GM20431 (cell line): Measurements from ENCODE around the gene GOLGA8S.
"Not testable (repeated sequence)": the region's sequence is repeated elsewhere in the genome, so short reads cannot be mapped to it uniquely, and the experiment has no call there.

Experiments
- in situ Hi-C: fragments of 300-500 bp; cut with MseI, MboI; formaldehyde crosslinking; loops from one replicate; pipeline ENCODE4 v1.15.0; 2020; ENCODE audit warnings: low sequenced_read_pairs; ENCODE audit not compliant: unreplicated experiment

The GOLGA8S gene

GRCh38 chr15:23354448-23354847 is at the start of gene GOLGA8S:
Gene GOLGA8S (plus strand): TSS chr15:23354748. CDS start chr15:23354810, 62 bp downstream.
- in situ Hi-C loops = not testable (repeated sequence)

- in situ Hi-C loops = not testable (repeated sequence)
Observed at GRCh38 chr15:23304805-23305204, 49.7 kb upstream of the GOLGA8S start.

GRCh38 chr15:23305921-23306320 is 48.6 kb upstream of the GOLGA8S start:
- in situ Hi-C loops = not testable (repeated sequence)

- in situ Hi-C loops = not testable (repeated sequence)
Observed at GRCh38 chr15:23311233-23311632, 43.3 kb upstream of the GOLGA8S start.

- in situ Hi-C loops = not testable (repeated sequence)
Observed at GRCh38 chr15:23334096-23334495, 20.5 kb upstream of the GOLGA8S start, which contains the start of gene GOLGA6L26. Gene GOLGA6L26 (minus strand): TSS chr15:23334196. CDS start chr15:23334135, 61 bp downstream.

DNA sequence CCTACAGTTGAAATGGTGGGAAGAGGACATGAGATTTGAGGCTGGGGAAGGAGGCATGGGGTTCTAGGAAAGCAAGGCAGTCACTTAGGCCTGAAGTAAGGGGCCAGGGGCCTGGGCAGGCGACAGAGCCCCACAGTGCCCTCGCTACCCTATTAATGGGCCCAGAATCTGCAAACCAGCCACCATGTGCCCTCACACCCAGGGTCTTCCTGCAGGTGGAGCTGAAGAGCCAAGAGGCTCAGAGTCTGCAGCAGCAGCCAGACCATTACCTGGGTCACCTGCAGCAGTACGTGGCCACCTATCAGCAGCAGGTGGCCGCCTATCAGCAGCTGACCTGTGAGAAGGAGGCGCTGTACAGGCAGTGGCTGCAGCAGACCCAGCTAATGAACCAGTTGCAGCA is 8.1 kb downstream of the GOLGA8S start:
- in situ Hi-C loops = not testable (repeated sequence)

DNA sequence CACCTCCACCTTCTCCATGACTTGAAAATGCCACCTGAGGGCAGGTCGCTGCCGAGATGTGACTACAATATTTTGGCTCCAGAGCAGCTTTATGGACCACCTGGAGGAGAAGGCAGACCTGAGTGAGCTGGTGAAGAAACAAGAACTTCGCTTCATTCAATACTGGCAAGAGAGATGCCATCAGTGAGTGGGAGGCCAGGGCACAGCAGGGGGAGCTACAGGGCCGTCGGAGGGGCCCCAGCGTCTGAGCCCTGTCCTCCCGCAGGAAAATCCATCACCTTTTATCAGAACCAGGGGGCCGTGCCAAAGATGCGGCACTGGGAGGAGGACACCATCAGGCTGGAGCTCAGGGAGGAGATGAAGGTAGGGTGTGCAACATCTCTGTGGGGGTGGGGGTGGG is 9.7 kb downstream of the GOLGA8S start:
- in situ Hi-C loops = not testable (repeated sequence)

DNA sequence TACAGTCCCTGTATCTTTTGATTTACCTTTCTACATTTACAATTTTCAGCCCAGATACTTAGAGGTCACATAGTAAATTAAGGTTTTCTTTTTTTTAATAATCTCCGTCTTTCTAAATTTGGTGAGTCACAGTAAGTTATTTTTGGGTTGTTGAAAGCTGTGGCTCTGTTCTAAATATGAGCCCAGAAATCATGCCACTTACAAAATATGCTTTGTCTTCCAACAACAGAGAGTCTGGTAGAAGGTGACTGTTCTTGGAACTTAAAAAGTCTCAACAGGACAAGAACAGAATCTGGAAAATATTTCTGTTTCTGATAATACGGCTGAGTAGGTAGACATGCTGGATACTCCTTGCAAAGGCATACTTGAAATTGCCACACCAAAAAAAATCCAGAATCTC is 16.0 kb downstream of the GOLGA8S start:
- in situ Hi-C loops = no loop called here

- in situ Hi-C loops = not testable (repeated sequence)
Observed at GRCh38 chr15:23371134-23371533, 16.6 kb downstream of the GOLGA8S start.

- in situ Hi-C loops = not testable (repeated sequence)
Observed at GRCh38 chr15:23371868-23372267, 17.3 kb downstream of the GOLGA8S start.

DNA sequence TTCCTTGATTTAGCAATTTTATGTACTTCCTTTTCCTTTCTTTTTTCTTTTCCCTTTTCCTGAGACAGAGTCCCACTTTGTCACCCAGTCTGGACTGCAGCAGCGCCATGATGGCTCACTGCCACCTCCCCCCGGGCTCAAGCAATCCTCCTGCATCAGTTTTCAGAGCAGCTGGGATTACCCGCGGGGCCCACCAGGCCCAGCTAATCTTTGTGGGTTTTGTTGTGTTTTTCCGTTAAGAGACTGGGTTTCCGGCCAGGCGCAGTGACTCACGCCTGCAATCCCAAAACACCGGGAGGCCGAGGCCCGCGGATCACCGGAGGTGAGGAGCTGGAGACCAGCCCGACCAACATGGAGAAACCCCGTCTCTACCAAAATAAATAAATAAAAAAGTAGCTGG is 17.7 kb downstream of the GOLGA8S start:
- in situ Hi-C loops = no loop called here

GRCh38 chr15:23372891-23373600 is 18.5 kb downstream of the GOLGA8S start:
- in situ Hi-C loops = not testable (repeated sequence)

DNA sequence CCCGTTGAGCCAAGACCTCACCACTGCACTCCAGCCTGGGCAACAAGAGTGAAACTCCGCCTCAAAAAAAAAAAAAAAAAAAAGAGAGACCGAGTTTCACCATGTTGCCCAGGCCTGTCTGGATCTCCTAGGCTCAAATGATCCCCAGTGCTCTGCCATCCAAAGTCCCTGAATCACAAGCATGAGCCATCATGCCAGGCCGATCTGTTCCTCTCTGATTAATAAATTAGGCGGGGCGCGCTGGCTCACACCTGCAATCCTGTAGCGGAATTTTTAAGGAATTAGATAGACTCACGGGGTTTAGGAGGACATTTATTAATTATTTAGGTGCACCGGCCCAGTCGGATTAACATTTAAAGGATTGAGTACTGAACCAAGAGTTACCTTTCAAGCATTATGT is 19.7 kb downstream of the GOLGA8S start:
- in situ Hi-C loops = not testable (repeated sequence)

- in situ Hi-C loops = not testable (repeated sequence)
Observed at GRCh38 chr15:23378946-23379345, 24.4 kb downstream of the GOLGA8S start.

DNA sequence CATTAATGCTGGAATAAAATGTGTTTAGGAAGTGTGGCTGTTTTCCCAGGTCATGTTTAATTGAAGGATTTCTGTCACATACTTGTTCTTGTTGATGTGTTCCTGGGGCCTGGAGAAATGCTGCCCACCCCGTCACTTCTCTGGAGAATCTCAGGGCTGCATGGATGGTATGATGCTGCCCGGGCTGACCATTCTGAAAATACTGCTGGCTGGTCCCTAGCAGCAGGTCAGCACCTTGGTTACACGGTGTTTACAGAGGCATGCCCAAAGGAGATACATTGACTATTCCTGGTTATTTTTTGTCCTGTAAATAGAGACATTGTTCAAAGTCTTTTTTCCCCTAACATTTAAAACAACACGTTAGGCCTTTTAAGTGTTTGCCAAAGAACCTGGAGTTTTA is 26.2 kb downstream of the GOLGA8S start:
- in situ Hi-C loops = not testable (repeated sequence)

GRCh38 chr15:23381192-23381591 is 26.6 kb downstream of the GOLGA8S start:
- in situ Hi-C loops = not testable (repeated sequence)

- in situ Hi-C loops = no loop called here
Observed at GRCh38 chr15:23384371-23384770, 29.8 kb downstream of the GOLGA8S start.

- in situ Hi-C loops = no loop called here
Observed at GRCh38 chr15:23385886-23386430, 31.4 kb downstream of the GOLGA8S start.

DNA sequence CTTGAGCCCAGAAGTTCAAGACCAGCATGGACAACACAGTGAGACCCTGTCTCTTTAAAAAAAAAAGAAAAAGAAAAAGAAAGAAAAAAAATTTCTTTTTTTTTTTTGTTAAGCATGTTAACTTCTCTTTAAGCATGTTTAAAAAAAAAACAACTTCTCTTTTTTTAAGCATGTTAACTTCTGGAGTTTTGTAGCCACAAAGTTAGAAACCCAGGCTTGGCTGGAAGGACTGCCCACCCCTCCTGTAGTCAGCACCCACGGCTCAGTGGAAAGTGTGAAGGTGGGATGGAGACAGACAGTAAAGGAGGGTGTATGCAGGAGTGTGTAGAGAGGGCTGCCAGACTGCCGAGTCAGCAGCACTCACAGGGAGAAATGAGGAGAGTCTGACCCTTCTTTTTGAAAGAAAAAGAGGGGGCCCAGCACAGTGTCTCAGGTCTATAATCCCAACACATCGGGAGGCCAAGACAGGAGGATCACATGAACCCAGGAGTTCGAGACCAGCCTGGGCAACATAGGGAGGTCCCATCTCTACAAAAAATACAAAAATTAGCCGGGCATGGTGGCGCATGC is 33.2 kb downstream of the GOLGA8S start:
- in situ Hi-C loops = no loop called here

- in situ Hi-C loops = no loop called here
Observed at GRCh38 chr15:23395030-23395692, 40.6 kb downstream of the GOLGA8S start.

- in situ Hi-C loops = no loop called here
Observed at GRCh38 chr15:23395832-23396231, 41.3 kb downstream of the GOLGA8S start.
